ENCODE measurements around the gene AKNA. TPM values are rescaled to one million over a fixed set of nuclear protein-coding genes. Genes with fewer than 3 reads are reported as not detected.

Gene AKNA
- total RNA-seq, 4 donors from 2014 or later: 12.5 to 18.5 (median 17.3) TPM

GRCh38 chr9:114433086-114433485 lies 45.3 kb upstream of the AKNA start:
- WGBS: 93% methylated on average over 15 of the region's 15 CpGs
- Histone ChIP-seq H3K4me1 (peaks cover 0 to 5% (median 0%) of the 10 kb centered on the region in 4 donors), H3K27ac (replicated peaks in 1 of 4) (no peak overlapping the region), H3K36me3 (no peaks in the 10 kb centered on the region), H3K27me3 (no peaks in the 10 kb centered on the region), H3K9me3 (no peaks in the 10 kb centered on the region), H3K4me3 (no peak overlapping the region)
- intact Hi-C loops (cut with DNase I): no loop called here
- TF ChIP-seq POLR2A (IDR thresholded peaks at IDR 0.05; ENCODE audit: low read depth): no peak
- TF ChIP-seq POLR2AphosphoS5 (IDR thresholded peaks at IDR 0.05): no peak
- no peak for TF ChIP-seq CTCF (IDR thresholded peaks at IDR 0.05)
- no peak for TF ChIP-seq EP300 (IDR thresholded peaks at IDR 0.05)
- DNase-seq (ENCODE audit: extremely low spot score): no peak

GRCh38 chr9:114432323-114433067 lies 44.7 kb upstream of the AKNA start:
- Histone ChIP-seq H3K27ac (replicated peaks in 1 of 4) (no peak overlapping the region), H3K36me3 (no peaks in the 10 kb centered on the region), H3K4me1 (peaks cover 0 to 5% (median 0%) of the 10 kb centered on the region in 4 donors), H3K27me3 (no peaks in the 10 kb centered on the region), H3K9me3 (no peaks in the 10 kb centered on the region), H3K4me3 (no peak overlapping the region)
- intact Hi-C loops (cut with DNase I): no loop called here
- WGBS: 83% methylated on average over 6 of the region's 6 CpGs
- no peak for TF ChIP-seq POLR2A (IDR thresholded peaks at IDR 0.05; ENCODE audit: low read depth)
- no peak for TF ChIP-seq CTCF (IDR thresholded peaks at IDR 0.05)
- TF ChIP-seq EP300 (IDR thresholded peaks at IDR 0.05): no peak
- TF ChIP-seq POLR2AphosphoS5 (IDR thresholded peaks at IDR 0.05): no peak
- no peak for DNase-seq (ENCODE audit: extremely low spot score)

GRCh38 chr9:114431770-114432169 lies 44.0 kb upstream of the AKNA start:
- WGBS: 84% methylated on average over 6 of the region's 6 CpGs
- no peaks in the 10 kb centered on the region for H3K9me3 ChIP-seq
- H3K4me3 ChIP-seq: no peak overlapping the region
- peaks cover 0 to 5% (median 0%) of the 10 kb centered on the region in 4 donors for H3K4me1 ChIP-seq
- no peak overlapping the region for H3K27ac ChIP-seq (replicated peaks in 1 of 4)
- no peak for DNase-seq (ENCODE audit: extremely low spot score)
- no peaks in the 10 kb centered on the region for H3K36me3 ChIP-seq
- no peaks in the 10 kb centered on the region for H3K27me3 ChIP-seq
- intact Hi-C loops (cut with DNase I): no loop called here
- no peak for TF ChIP-seq CTCF (IDR thresholded peaks at IDR 0.05)
- TF ChIP-seq POLR2AphosphoS5 (IDR thresholded peaks at IDR 0.05): no peak
- TF ChIP-seq EP300 (IDR thresholded peaks at IDR 0.05): no peak
- TF ChIP-seq POLR2A (IDR thresholded peaks at IDR 0.05; ENCODE audit: low read depth): no peak

GRCh38 chr9:114431003-114431402 lies 43.2 kb upstream of the AKNA start:
- H3K9me3 ChIP-seq: no peaks in the 10 kb centered on the region
- no peak overlapping the region for H3K27ac ChIP-seq (replicated peaks in 1 of 4)
- no peak overlapping the region for H3K4me3 ChIP-seq
- DNase-seq (ENCODE audit: extremely low spot score): no peak
- no peaks in the 10 kb centered on the region for H3K27me3 ChIP-seq
- intact Hi-C loops (cut with DNase I): no loop called here
- peaks cover 0 to 5% (median 0%) of the 10 kb centered on the region in 4 donors for H3K4me1 ChIP-seq
- TF ChIP-seq POLR2A (IDR thresholded peaks at IDR 0.05; ENCODE audit: low read depth) (no peak), CTCF (IDR thresholded peaks at IDR 0.05) (no peak), POLR2AphosphoS5 (IDR thresholded peaks at IDR 0.05) (no peak), EP300 (IDR thresholded peaks at IDR 0.05) (no peak)
- WGBS: 95% methylated on average over 4 of the region's 4 CpGs
- H3K36me3 ChIP-seq: peaks cover 0 to 3% (median 0%) of the 10 kb centered on the region in 4 donors
